ENCODE measurements around the gene LDLRAD4. TPM values are rescaled to one million over a fixed set of nuclear protein-coding genes. Genes with fewer than 3 reads are reported as not detected.
"Not testable (repeated sequence)": the region's sequence is repeated elsewhere in the genome, so short reads cannot be mapped to it uniquely, and the experiment has no call there.

The LDLRAD4 gene
- total RNA-seq, 2 experiments from 2014 or later, result 34.3 to 35.7 TPM

DNA sequence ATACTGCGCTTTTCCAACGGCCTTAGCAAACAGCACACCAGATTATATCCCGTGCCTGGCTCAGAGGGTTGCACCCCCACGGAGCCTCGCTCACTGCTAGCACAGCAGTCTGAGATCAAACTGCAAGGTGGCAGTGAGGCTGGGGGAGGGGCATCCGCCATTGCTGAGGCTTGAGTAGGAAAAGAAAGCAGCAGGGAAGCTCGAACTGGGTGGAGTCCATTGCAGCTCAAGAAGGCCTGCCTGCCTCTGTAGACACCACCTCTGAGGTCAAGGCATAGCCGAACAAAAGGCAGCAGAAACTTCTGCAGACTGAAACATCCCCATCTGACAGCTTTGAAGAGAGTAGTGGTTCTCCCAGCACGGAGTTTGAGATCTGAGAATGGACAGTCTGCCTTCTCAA, 471.5 kb downstream of the LDLRAD4 start:
- H3K27me3 Mint-ChIP-seq (ENCODE audit: low read depth); ATAC-seq; H3K4me3 Mint-ChIP-seq; H3K4me1 Mint-ChIP-seq (ENCODE audit: low read depth); H3K9me3 Mint-ChIP-seq (ENCODE audit: insufficient read depth); H3K27ac Mint-ChIP-seq; DNase-seq; POLR2A ChIA-PET; CTCF ChIA-PET: not testable (repeated sequence)
- peaks cover 37% of the 10 kb centered on the region for H3K36me3 Mint-ChIP-seq (ENCODE audit: low read depth)

- Mint-ChIP-seq H3K9me3 (ENCODE audit: insufficient read depth) (peaks cover 31% of the 10 kb centered on the region), H3K36me3 (ENCODE audit: low read depth) (peaks cover 59% of the 10 kb centered on the region)
- H3K4me1 Mint-ChIP-seq (ENCODE audit: low read depth); POLR2A ChIA-PET; CTCF ChIA-PET; H3K4me3 Mint-ChIP-seq; ATAC-seq; H3K27me3 Mint-ChIP-seq (ENCODE audit: low read depth); H3K27ac Mint-ChIP-seq; DNase-seq: not testable (repeated sequence)
These were observed 476.8 kb downstream of the LDLRAD4 start for GRCh38 chr18:13695337-13695736.

GRCh38 chr18:13696961-13697360, 478.4 kb downstream of the LDLRAD4 start:
- DNase-seq (no peak), ATAC-seq (no peak)
- no peaks in the 10 kb centered on the region for H3K27me3 Mint-ChIP-seq (ENCODE audit: low read depth)
- H3K36me3 Mint-ChIP-seq (ENCODE audit: low read depth), result peaks cover 63% of the 10 kb centered on the region
- ChIA-PET CTCF (no interaction called here), POLR2A (no interaction called here)
- no peaks in the 10 kb centered on the region for H3K4me1 Mint-ChIP-seq (ENCODE audit: low read depth)
- peaks cover 35% of the 10 kb centered on the region for H3K9me3 Mint-ChIP-seq (ENCODE audit: insufficient read depth)
- no peak overlapping the region for H3K27ac Mint-ChIP-seq
- H3K4me3 Mint-ChIP-seq, result no peak overlapping the region

DNA sequence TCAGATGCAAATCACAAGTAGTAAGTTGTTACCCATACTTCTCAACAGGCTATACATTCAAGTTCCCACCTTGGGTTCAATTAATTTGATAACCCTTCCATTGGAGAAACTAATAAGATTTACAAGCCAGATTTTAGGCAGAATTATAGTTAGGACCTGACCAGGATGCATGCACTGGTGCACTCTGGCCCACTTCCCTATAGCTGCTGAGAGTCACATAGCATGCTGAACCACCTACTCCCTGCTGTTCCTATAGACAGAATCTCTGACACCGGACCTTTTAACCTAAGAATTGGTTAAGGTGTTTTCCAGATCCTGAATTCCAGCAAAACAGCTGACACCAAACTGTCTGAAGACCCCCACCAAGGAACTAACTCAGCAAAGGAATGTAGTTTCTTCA, 481.6 kb downstream of the LDLRAD4 start:
- POLR2A ChIA-PET, result no interaction called here
- peaks cover 63% of the 10 kb centered on the region for H3K36me3 Mint-ChIP-seq (ENCODE audit: low read depth)
- CTCF ChIA-PET, result no interaction called here
- H3K27ac Mint-ChIP-seq, result no peak overlapping the region
- H3K4me3 Mint-ChIP-seq, result no peak overlapping the region
- no peaks in the 10 kb centered on the region for H3K27me3 Mint-ChIP-seq (ENCODE audit: low read depth)
- peaks cover 50% of the 10 kb centered on the region for H3K9me3 Mint-ChIP-seq (ENCODE audit: insufficient read depth)
- ATAC-seq (no peak), DNase-seq (no peak)
- H3K4me1 Mint-ChIP-seq (ENCODE audit: low read depth), result no peaks in the 10 kb centered on the region

Small RNA genes lying within 50 kb of the gene (microRNA-seq; reads per million reads assigned to microRNA genes)
- not detected for gene MIR4526
- gene MIR5190, result not detected

Other genes starting within 250 kb of the LDLRAD4 start
- 10 to 100 TPM; 55.9 to 61.0 TPM for gene CEP192, start 227.4 kb upstream of the LDLRAD4 start, total RNA-seq

Measured in activated CD8-positive, alpha-beta T cell treated with anti-CD3 and anti-CD28 coated beads, Interleukin-2, amount 10 ng/mL, durations not matched to agents 7 days and 5 days (primary cell).